Measurements from ENCODE around the gene U2AF1.
"Not testable (repeated sequence)": the region's sequence is repeated elsewhere in the genome, so short reads cannot be mapped to it uniquely, and the experiment has no call there.

U2AF1 gene, protein sequence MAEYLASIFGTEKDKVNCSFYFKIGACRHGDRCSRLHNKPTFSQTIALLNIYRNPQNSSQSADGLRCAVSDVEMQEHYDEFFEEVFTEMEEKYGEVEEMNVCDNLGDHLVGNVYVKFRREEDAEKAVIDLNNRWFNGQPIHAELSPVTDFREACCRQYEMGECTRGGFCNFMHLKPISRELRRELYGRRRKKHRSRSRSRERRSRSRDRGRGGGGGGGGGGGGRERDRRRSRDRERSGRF

DNA sequence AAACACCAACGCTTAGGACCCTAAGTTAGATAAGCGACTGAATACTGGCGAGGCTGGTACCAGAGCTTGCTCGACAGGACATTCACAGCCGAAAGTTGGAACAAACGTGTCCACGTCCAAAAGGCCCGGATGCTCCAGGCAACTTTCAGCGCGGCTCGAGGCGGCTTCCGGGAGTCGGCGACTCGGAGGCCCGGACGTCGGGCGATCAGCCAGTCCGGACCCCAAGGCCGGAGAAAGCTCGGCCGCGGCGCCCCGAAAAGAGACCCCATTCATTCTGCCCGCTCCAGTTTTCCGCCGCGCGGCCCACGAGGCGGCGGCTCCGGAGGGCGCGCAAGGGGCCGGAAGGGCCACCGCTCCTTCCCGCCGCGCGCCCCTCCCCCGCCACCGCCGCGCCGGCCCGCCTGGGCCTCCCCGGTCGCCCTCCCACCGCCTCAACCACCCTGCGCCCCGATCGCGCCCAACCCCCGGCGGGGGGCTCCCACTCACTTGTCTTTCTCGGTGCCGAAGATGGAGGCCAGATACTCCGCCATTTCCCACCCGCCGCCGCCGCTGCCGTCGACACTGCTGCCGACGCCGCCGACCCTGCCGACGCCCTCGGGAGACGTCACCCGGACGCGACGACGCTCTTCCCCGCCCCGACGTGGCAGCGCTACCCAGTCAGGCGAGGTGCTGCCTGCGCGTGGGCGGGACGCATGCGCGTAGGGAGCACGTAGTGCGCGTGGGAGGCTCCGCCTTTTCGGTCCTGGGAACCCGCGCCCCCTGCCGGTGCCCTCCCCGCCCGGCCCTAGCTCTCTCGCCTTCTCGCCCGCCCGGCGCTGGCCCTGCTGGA lies at the start of gene U2AF1:
TSS of gene U2AF1 (minus strand) at position 606 of the 829 bp plus-strand sequence. CDS start at position 530, 76 bp downstream.
- intact Hi-C loops (cut with DNase I): not testable (repeated sequence)
- DNase-seq: peak in 32 of 42 donors; percentile 14 to 82 (median 62)

DNA sequence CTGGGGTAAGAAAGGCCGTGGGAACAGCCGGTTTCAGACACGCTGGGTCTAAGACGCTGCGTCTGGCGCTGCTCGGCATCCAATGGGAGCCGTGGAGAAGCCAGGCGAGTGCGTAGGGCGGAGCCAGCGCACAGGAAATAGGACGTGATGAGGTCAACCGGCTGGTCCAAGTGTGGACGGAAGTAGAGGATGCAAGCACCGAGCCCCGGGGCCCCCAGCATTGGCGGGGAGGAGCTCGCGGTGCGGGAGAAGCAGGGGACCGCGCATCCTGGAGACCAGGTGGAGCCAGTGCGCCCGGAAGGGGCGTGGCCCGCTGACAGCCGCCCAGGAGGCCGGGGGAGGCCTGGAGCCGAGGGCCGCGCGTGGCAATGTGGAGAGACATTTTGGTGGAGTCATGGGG lies 46.2 kb upstream of the U2AF1 start:
- intact Hi-C loops (cut with DNase I); DNase-seq: not testable (repeated sequence)

DNA sequence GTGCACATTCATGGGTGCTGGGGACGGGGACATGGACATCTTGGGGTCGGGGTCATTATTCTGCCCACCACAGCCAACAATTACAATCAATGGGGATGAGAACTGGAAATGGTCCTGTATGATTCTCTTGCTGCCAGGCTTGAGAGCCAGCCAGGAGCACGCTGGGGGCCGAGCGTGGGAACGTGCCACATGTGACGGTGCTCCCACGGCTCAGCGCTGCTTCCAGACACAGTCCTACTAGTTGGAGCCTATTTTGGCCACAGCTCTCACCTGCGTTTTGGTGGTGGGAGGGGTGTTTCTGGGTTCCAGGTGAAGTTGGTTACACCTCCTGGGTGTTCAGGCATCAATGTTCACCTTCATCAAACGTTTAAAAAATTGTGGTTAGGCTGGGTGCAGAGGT lies 42.0 kb upstream of the U2AF1 start:
- DNase-seq; intact Hi-C loops (cut with DNase I): not testable (repeated sequence)

DNA sequence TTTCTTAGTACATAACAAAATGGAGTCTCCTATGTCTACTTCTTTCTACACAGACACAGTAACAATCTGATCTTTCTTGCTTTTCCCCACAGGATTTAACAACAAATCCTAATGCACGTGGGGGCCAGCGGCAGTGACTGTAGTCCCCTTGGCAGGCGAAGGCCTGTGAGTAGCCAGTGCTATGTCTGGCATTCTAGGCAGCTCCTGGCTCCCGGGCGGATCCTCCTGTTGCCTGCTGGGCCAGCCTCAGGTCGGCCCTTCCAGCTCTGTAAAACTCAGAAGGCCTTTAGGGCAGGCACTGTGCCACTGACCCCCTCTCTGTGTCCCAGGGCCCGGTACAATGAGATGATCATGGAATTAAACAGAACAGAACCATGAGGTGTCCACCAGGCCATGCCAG lies 40.6 kb upstream of the U2AF1 start:
- DNase-seq; intact Hi-C loops (cut with DNase I): not testable (repeated sequence)

DNA sequence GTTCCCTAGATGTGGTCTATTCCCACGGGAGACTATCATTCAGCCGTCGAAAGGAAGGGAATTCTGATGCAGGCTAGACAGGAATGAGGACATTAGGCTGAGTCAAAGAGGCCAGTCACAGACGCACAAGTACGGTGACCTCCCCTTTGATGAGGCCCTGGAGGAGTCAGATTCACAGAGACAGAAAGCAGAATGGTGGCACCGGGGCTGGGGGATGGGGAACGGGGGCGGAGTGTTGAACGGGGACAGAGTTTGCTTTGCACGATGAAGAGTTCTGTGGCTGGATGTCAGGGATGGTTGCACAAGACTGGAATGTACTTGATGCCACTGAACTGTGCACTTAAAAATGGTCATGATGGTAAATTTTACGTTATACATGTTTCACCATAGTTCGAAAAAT lies 39.3 kb upstream of the U2AF1 start:
- not testable (repeated sequence) for DNase-seq

DNA sequence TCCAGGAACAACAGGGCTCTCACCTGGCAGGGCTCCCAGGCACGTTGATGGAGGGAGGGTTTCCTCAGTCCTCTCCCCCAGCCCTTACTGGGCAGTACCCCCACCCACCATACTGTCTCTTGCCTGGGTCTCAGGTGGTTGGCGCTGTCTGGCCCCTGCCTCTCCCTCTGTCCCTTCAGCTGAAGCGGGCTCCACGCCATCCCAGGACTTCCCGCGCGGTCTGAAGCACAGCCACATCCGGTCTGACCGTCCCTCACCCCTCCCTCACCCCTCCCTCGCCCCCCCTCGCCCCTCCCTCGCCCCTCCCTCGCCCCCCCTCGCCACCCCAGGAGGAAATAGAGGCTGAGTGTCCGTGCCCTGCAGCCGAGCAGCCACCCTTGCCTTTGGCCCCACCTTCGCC lies 34.0 kb upstream of the U2AF1 start:
- DNase-seq; intact Hi-C loops (cut with DNase I): not testable (repeated sequence)

More for the DNA sequence above, 39.3 kb upstream of the U2AF1 start:
- intact Hi-C loops (cut with DNase I): not testable (repeated sequence)

DNA sequence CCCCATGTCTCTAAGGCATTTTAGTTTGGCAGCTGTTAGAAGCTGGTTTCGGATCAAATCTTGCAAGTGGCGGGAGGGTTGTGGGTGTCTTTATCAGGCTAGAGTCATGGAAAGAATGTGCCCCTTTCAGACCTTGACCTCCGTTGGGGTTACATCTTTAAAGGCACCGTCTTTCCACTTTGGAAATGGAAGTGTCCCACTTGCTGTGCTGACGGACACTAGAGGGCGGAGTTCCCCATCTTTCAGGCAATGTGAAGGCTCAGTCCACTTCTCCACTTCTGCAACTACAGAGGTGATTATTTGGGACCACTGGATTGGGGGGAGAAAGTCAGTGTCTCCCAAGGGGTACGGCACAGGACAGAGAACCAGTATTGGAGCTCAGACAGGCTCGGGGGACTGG lies 31.6 kb upstream of the U2AF1 start:
- intact Hi-C loops (cut with DNase I): not testable (repeated sequence)
- DNase-seq: peak in 1 of 42 donors; percentile 0

DNA sequence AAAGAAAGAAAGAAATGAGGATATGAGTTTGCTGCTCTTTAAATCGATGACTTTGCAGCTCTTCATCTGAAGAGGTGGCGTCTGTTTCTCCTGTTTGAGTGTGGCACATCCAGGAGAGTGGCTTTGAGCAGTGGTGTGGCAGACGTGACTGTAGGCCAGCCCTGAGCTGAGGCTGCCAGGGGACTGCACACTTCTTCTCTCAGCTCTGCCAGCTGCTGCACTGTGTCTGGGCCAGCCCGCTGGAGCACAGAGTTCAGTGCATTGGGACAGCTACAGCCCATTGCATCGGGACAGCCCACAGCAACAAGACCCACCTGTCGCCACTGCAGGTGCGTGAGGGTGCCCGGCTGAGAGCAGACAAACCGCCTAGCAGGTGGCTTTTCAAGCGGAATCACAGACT lies 27.1 kb upstream of the U2AF1 start:
- intact Hi-C loops (cut with DNase I); DNase-seq: not testable (repeated sequence)

DNA sequence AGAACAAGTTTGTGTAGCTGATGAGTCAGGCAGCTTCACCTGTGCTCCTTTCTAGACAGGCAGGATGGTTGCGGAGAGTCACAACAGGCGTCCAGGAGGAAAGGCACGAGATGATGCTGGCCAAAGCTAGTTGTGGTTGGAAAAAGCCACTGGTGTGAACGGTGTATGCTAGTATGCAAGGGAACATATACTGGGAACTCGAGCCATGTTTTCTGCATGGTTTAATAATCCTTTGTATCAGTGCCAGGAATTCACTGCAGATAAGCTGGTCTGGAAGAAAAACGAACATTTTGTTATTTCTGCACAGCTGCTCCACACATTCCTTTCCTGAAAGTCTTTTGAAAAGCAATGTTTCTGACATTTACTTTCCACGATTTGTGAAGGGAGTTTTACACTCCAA lies 22.7 kb upstream of the U2AF1 start:
- DNase-seq; intact Hi-C loops (cut with DNase I): not testable (repeated sequence)

DNA sequence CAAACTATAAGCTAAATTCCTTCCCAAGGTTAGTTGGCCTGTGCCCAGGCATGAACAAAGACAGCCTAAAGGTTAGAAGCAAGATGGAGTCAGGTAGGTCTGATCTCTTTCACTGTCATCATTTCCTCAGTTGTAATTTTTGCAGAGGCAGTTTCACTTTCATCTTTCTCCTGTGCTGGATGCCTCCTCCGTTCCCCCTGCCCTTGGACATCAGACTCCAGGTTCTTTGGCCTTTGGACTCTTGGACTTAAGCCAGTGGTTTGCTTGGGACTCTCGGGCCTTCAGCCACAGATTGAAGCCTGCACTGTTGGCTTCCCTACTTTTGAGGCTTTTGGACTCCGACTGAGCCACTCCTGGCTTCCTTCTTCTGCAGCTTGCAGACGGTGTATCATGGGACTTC lies 8.6 kb upstream of the U2AF1 start:
- intact Hi-C loops (cut with DNase I); DNase-seq: not testable (repeated sequence)

DNA sequence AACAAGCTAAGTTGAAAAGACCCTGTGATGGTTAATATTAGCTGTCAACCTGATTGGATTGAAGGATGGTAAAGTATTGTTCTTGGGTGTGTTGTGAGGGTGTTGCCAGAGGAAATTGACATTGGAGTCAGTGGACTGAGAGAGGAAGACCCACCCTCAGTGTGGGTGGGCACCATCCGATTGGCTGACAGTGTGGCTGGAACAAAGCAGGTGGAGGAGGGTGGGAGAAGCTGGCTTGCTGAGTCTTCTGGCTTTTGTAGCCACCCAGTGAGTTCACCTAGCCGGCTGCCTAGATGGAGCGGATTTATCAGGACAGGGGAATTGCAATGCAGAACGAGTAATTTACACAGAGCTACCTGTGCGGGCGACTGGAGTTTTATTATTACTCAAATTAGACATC lies 7.1 kb upstream of the U2AF1 start:
- not testable (repeated sequence) for DNase-seq

DNA sequence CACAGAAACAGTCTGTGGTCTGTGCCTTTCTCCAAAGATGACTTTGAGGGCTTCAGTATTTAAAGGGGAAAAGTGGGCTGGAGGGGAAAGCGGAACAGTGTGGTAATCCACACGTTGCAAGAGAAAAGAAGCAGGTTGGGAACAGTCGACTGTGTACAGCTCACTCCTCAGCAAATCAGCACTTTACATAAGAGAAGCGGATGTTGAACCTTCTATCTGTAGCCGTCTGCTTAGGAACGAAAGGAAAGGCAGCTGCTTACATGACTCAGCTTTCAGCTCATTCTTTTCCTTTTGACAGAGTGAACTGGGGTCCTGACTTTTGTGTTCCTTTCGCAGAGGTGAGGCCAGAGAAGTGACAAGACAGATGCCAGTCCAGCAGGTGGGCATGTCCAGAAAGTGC lies 1.6 kb upstream of the U2AF1 start:
- intact Hi-C loops (cut with DNase I); DNase-seq: not testable (repeated sequence)

More for the DNA sequence above, 7.1 kb upstream of the U2AF1 start:
- intact Hi-C loops (cut with DNase I): not testable (repeated sequence)

DNA sequence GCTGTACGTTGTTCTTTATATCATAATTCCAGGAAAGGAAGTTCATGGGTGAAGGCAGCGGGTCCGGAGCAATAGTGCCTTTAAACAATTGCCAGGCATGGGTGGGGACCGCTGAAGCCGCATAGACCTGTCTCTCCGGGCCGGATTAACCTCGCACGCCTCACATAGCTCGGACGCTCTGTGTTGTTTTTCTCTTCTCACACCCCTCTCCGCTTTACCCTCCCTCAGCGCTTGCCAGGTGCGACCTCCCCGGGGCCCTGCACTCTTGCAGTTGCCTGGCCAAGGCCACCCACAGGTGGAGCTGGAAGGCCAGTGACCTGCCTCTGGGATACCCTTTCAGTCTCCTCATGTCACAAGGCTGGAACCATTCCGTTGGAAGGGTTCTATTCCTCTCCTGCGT lies 807 bp upstream of the U2AF1 start:
- DNase-seq; intact Hi-C loops (cut with DNase I): not testable (repeated sequence)

DNA sequence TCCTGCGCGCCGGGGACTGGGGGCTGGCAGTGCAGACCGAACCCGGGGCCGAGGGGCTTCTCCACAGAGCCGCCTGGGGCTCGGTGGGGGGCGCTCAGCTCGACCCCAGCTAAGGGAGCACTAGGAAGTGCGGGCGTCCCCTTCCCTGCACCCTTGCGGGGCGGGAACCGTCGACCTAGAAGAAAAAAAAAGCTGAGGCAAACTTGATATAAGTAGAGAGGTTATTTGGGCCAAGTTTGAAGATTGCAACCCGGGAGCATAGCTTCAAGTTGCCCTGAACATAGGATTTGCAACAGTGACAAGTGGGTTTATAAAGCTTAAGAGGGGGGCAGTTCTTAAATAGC lies 396 bp upstream of the U2AF1 start:
- intact Hi-C loops (cut with DNase I): not testable (repeated sequence)

DNA sequence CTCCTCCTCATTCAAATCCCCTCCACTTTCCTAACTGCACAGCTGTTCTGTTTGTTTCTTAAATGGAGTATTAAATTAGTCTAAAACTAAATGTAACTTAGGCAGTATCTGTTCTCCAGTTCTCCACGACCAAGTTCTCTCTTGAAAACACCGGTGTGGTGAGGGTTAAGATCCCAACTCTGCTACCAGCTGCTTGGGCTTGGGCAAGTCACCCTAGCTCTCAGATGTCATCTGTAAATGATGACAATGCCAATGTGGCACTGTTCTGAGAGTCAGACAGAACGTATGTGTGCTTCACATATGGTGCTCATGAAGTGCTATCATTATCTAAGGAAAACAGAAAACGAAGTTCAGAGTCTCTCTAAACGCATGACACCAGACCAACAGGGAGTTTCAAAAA lies 2.7 kb downstream of the U2AF1 start:
- DNase-seq; intact Hi-C loops (cut with DNase I): not testable (repeated sequence)

More for the DNA sequence above, 396 bp upstream of the U2AF1 start:
- DNase-seq: not testable (repeated sequence)

DNA sequence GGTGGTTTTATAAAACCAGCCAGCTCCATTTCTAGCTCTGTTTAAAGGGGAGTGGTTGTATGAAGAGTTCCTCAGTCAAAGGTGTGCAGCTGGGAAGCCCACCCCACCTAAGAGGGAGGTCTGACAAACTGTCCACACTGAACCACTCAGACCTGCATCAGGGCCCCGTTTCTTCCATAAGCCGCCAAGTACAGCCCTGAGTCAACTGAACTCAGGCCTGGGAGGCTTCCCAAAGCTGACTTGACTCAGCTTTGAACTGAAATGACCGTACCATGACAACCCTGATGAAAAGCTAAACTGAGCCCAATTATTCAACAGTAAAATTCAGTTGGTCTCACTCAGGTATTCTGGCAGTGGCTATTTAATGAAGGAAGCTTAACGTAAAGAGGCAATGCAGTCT lies 5.1 kb downstream of the U2AF1 start:
- intact Hi-C loops (cut with DNase I); DNase-seq: not testable (repeated sequence)

DNA sequence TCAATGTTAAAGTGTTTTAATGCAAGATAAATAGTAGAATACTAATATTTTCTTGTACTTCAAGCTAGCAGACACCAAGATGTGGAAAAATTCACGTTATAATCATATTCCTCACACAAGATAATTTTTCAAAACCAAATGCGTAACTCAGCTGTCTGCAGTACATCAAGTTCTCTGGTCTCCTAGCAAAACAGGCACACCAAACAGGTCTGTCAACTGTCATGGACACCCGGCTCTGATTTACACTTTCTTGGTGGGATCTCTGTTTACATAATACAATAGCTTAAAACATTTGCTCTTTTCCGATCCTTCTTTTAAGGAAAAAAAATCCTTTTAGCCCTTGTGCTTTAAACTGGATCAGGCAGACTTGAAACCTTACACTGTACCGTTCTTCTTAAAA lies 5.7 kb downstream of the U2AF1 start:
- DNase-seq; intact Hi-C loops (cut with DNase I): not testable (repeated sequence)

DNA sequence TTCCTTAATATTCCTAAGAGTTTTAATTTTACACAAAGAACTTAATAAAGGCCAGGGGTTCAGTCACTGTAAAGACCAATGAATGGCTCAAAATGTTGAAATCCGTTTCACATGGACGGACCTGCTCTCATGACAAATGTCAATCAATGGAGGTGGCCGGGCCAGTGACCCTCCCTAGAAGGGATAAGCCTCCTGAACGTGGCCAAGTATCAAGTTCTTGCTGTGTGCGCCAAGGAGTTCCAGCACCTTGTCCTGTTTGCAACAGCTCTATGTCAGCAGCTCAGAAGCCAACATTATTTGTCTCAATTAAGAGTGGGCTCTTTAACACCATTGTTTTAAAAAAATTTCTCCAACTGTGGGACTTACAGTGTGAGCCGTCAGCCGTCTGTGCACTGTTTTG lies 6.4 kb downstream of the U2AF1 start:
- intact Hi-C loops (cut with DNase I); DNase-seq: not testable (repeated sequence)

DNA sequence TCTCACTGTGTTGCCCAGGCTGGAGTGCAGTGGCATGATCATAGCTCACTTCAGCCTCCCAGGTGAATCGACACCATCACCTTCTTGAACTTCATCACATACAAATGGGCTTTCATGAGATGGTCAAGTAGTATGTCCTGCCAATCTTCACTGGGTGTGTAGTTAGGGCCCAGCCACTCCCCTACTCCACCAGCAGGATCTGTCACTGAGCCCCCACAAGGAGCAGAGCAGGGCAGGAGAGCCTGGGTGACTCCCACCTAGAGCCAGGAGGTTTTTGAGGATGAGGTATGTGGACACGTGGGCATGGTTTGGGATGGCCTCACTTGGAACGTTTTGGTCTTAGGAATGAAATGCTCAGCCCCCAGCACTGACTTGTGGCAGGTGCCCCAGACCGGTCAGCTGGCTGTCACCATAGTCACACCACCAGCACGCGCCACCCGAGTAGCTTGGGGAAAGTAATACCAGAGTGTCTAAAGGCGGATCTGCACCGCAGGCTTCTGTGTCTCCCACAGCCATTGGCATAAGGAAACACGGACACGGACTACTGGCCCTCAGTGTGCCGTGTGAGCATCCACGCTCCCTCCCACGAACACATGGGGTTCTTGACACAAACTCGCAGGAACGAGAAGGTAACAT lies 15.3 kb downstream of the U2AF1 start:
- intact Hi-C loops (cut with DNase I); DNase-seq: not testable (repeated sequence)

DNA sequence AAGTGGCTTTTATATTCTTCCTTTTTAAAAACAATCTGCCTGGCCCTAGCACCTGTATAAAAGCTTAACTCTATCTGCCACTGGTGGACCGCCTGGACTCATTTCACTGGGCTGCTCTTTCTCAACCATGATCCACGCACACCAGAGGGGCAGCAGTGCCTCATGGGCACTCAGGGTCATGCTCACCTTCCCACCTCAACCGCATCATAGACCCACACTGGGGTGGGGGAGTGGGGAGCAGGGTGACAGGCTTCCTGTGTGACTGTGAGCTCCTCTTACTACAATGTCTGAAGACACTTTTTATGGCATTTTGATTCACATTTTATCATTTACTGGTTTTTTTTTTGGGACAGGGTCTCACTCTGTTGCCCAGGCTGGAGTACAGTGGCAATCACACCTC lies 16.4 kb downstream of the U2AF1 start:
- intact Hi-C loops (cut with DNase I); DNase-seq: not testable (repeated sequence)

Data from head of caudate nucleus (tissue), 42 donors.